Left ventricle myocardium inferior (tissue), 1 donor: ENCODE measurements around the gene WDFY3. TPM values are rescaled to one million over a fixed set of nuclear protein-coding genes. Genes with fewer than 3 reads are reported as not detected.
A peak's percentile ranks its signal among the peaks of the same experiment; 100 is the strongest.

Experiments used
- DNase-seq: peaks from one replicate; pipeline ENCODE4 v3.0.0-alpha.2; 2020
- H3K27ac ChIP-seq: fragments of 200-600 bp; replicated peaks from 2 replicates; pipeline ENCODE4 v1.8.0; 2021
- H3K27me3 ChIP-seq: fragments of 200-600 bp; 2 replicates; pipeline ENCODE4 v1.8.0; 2021; ENCODE audit warnings: low read depth
- H3K36me3 ChIP-seq: fragments of 200-600 bp; 2 replicates; pipeline ENCODE4 v1.8.0; 2021
- H3K4me1 ChIP-seq: fragments of 200-600 bp; 2 replicates; pipeline ENCODE4 v1.8.0; 2021
- H3K4me3 ChIP-seq: fragments of 200-600 bp; 2 replicates; pipeline ENCODE4 v1.8.0; 2021; ENCODE audit warnings: mild to moderate bottlenecking, moderate library complexity
- H3K9me3 ChIP-seq: fragments of 200-600 bp; replicated peaks from 2 replicates; pipeline ENCODE4 v1.8.0; 2021
- CTCF ChIP-seq: fragments of 200-600 bp; IDR thresholded peaks from 2 replicates; pipeline ENCODE4 v1.8.0; 2021; ENCODE audit warnings: antibody characterized with exemption, mild to moderate bottlenecking, borderline replicate concordance
- intact Hi-C: fragments of 100-400 bp; cut with micrococcal nuclease; formaldehyde crosslinking; loops from one replicate; pipeline ENCODE4 v1.11.0; 2022
- total RNA-seq: library from RNA; stranded (reverse); fragmentation: NEBNext Ultra II Directional; extraction: Animal tissue kit (Norgen Biotek cat#: 25700); gene quantifications from one replicate; pipeline ENCODE4 v1.2.1, GENCODE V29; 2021
- donor health status: DM: no; HTN: yes; CAD: no; lungs with severe emphysema.

The WDFY3 gene
- total RNA-seq, 1 donor from 2014 or later: 48.7 TPM

GRCh38 chr4:84733343-84734033, 233.0 kb downstream of the WDFY3 start:
- Histone ChIP-seq H3K4me1 (peaks cover 15% of the 10 kb centered on the region), H3K27me3 (no peaks in the 10 kb centered on the region), H3K4me3 (peak overlapping the region; percentile 9), H3K36me3 (peaks cover 73% of the 10 kb centered on the region), H3K9me3 (no peaks in the 10 kb centered on the region), H3K27ac (peak overlapping the region; percentile 72)
- DNase-seq: peak; percentile 50
- intact Hi-C loops: no loop called here
- no peak for TF ChIP-seq CTCF

- H3K27ac ChIP-seq: no peak overlapping the region
- no peak overlapping the region for H3K4me3 ChIP-seq
- no peaks in the 10 kb centered on the region for H3K27me3 ChIP-seq
- peaks cover 42% of the 10 kb centered on the region for H3K36me3 ChIP-seq
- intact Hi-C loops: no loop called here
- H3K4me1 ChIP-seq: peaks cover 15% of the 10 kb centered on the region
- DNase-seq: no peak
- H3K9me3 ChIP-seq: no peaks in the 10 kb centered on the region
- TF ChIP-seq CTCF: no peak
Measured at GRCh38 chr4:84730375-84730774, 236.1 kb downstream of the WDFY3 start.

DNA sequence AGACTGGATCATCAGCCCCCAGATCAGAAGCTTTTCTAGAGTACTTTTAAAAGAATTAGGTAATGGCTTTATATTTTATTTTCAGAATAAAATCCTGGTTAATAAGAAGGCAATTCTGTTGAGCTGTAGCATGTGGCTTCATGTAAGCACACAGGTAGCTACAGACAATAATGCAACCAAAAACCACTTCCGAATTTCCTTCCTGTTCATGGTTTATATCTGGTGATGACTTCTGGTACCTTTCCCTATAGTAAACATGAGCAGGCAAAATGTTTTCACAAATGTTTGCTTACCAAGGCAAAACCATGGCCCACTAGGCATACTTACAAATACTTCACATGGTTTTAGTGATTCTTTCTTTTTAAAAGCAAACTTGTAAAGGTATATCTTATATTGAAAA, 239.0 kb downstream of the WDFY3 start:
- Histone ChIP-seq H3K4me1 (no peaks in the 10 kb centered on the region), H3K9me3 (no peaks in the 10 kb centered on the region), H3K36me3 (peaks cover 41% of the 10 kb centered on the region), H3K27me3 (no peaks in the 10 kb centered on the region), H3K4me3 (no peak overlapping the region), H3K27ac (no peak overlapping the region)
- intact Hi-C loops: no loop called here
- no peak for DNase-seq
- no peak for TF ChIP-seq CTCF

- Histone ChIP-seq H3K4me1 (no peaks in the 10 kb centered on the region), H3K36me3 (peaks cover 41% of the 10 kb centered on the region), H3K27me3 (no peaks in the 10 kb centered on the region), H3K4me3 (no peak overlapping the region), H3K9me3 (no peaks in the 10 kb centered on the region), H3K27ac (no peak overlapping the region)
- intact Hi-C loops: no loop called here
- DNase-seq: no peak
- TF ChIP-seq CTCF: no peak
Measured at GRCh38 chr4:84726356-84726755, 240.1 kb downstream of the WDFY3 start.

GRCh38 chr4:84722720-84723119, 243.8 kb downstream of the WDFY3 start:
- no peak overlapping the region for H3K27ac ChIP-seq
- DNase-seq: no peak
- TF ChIP-seq CTCF: no peak
- no peaks in the 10 kb centered on the region for H3K9me3 ChIP-seq
- no peaks in the 10 kb centered on the region for H3K27me3 ChIP-seq
- intact Hi-C loops: no loop called here
- peaks cover 18% of the 10 kb centered on the region for H3K4me1 ChIP-seq
- H3K36me3 ChIP-seq: peaks cover 57% of the 10 kb centered on the region
- H3K4me3 ChIP-seq: no peak overlapping the region
